ENCODE results near the gene UBE4B.

The UBE4B gene

DNA sequence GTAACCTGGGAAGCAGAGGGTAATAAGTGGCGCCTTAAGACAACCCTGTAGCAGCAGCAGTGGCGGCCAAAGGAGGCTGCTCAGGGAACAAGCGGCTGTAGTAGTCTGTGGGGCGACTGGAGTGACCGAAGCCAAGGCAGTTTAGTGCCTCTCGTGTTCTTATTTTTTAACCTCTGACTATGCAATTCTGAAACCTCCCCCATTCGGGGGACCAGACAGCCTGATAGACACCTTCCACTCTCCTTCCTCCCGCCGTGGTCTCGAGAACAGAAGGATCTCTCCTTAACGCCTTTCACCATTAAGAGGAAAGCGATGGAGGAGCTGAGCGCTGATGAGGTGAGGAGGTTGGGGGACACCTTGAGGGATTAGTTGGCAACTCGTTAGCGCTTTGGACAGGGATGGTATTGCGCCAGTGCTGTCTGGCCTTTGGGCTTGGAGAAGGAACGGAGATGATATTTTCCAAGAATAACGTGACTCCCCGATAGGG lies 644 bp downstream of the UBE4B start:
- DNase-seq (ENCODE audit: low read depth in 2 of 2) = no peak

DNA sequence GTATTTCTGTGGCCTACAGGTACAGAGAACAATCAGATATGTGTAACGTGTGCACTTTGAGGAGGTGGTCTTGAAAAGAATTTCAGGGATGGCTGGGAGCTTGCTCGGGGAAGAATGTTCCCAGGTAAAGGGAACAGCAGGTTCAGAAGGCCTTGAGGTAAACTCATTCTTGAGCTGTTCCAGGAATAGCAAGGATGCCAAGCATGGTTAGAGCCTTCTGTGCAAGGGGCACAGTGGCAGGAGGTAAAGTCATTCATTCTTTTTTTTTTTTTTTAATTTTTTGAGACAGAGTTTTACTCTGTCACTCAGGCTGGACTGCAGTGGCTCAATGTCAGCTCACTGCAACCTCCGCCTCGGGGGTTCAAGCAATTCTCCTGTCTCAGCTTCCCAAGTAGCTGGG lies 10.0 kb downstream of the UBE4B start:
- DNase-seq (ENCODE audit: low read depth in 2 of 2) = no peak

DNA sequence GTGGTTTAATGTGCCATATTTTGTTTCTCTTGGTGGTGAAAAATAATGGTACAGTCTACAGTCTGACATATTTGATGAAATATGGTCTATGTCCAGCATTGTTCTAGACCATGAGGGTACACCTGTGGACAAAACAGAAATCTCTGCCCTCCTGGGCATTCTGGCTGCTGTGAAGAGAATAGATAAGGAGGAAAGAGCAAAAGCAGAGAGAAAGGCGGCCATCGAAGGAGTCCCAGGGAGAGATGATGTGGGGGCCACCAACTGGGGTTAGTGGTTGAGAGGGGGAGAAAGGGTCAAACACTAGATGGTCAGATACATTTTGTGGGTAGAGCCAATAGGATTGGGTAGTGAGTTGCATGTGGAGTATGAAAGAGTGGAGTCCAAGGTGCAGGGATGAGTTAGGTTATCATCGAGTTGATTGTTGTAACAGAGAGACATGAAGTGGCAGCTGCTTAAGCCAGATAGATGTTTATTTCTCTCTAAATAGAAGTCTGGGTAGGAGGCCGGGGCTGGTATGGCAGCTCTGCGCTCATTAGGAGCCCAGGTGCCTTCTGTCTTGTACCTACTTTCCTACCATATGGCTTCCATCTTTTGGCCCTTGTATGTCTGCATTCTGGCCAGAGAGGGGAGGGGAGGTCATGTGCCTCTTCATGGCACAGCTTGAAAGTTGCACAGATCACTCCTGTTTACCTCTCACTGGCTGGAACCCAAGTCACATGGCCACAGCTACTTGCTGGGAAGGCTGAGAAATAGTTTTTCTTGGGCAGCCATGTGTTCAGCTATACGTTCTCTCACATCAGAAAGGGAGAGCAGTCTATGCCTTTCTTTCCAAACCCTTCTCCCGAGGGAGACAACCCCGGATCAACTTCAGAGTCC lies 13.0 kb downstream of the UBE4B start:
- DNase-seq (ENCODE audit: low read depth in 2 of 2) = no peak

DNA sequence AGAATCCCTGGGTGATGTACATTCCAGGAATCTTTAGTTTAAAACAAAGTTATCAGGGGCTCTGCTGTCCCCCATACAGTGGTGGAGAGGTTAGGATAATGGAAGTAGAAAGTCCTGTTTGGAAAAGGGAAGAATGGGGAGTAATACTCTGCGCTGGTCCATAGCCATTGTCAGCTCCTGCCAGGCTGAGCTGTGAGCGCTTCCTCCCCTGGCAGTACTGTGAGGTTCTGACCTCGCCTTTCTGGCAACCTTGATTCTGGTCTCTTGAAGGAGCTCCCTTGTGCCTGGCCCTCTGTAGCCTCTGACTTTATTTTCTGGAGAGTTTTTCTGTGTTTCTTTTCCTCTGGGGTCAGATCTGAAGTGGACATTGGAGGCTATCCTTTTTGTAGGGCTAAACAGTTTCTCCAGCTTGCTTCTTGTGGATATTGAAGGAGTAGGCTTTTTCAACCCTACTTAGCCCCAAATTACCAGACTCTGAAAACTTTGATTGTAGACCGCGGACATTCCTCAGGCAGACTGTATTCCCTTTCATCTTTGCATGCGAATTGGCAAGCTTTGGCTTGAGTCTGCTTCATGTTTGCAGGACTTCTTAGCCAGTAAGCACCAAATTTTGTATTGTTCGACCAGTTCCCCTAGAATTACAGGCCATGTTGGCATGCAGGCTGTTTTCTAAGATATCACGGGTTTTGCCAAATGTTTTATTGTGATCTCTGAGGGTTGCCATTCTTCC lies 13.8 kb downstream of the UBE4B start:
- no peak for DNase-seq (ENCODE audit: low read depth in 2 of 2)

DNA sequence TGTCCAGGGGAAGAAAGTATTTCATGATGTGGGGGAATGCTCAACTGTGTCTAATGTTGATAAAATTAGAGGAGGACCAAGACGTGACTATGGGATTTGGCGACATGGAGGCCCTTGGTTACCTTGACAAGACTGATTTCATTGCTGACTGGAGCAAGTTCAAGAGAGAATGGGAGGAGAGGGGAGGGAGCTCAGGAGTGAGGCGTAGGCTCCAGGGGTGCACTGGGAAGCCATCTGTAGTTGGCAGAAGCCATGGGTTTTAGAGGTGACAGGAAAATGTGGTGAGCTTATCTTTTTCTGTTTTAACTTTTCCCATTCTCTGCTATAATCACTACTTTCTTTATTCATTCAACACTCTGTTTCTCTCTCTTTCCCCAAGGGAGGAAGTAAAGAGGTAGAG lies 15.8 kb downstream of the UBE4B start:
- DNase-seq (ENCODE audit: low read depth in 2 of 2) = no peak

DNA sequence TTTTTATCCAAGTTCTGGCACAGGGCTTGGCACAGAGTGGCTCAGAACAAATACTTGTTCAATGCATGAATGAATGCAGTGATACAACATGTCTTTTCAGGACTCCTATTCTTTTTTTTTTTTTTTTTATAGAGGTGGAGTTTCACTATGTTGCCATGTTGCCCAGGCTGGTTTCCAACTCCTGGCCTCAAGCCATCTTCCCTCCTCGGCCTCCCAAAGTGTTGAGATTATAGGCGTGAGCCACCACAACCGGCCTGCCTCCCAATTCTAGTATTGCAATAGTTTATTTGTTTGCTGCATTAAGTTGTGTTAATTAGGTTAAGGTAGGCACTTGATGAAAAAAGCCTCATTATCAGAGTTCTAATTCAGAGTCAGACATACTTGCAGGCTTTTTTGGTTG lies 17.9 kb downstream of the UBE4B start:
- DNase-seq (ENCODE audit: low read depth in 2 of 2) = no peak

DNA sequence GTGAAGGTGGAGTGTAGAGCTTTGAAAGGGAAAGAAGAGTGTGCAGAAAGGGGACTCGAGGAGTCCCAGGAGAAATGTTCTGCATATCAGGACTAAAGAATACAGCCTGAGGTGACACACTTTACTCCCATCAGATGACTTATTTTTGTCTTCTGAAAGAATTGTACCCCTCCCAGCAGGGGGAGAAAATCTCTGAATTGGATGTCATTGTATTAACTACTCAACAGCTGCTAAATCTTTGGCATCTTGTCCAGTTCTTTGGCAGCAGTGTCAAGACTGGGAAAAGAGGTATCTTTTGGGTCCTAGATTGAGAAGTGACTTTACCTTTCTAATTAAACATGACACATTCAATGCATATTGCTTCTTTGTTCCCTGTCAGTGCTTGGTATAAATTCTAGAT lies 18.9 kb downstream of the UBE4B start:
- no peak for DNase-seq (ENCODE audit: low read depth in 2 of 2)

DNA sequence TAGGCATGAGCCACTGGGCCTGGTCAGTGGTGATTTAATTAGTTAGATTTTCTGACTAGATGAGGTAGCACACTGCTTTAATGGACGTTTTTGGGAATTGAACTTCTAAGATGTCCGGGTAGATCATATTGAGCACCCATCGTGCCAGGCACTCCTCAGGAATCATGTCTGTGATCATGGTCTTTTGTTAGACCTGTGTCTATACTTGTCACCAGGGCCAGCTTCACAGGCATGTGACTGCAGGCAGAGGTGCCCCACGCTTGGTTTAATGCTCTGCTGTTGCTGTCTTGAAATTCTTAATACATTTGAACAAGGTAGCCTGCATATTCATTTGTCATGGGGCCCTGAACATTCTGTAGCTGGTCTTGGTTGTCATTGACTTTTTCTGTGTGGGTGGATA lies 19.6 kb downstream of the UBE4B start:
- no peak for DNase-seq (ENCODE audit: low read depth in 2 of 2)

DNA sequence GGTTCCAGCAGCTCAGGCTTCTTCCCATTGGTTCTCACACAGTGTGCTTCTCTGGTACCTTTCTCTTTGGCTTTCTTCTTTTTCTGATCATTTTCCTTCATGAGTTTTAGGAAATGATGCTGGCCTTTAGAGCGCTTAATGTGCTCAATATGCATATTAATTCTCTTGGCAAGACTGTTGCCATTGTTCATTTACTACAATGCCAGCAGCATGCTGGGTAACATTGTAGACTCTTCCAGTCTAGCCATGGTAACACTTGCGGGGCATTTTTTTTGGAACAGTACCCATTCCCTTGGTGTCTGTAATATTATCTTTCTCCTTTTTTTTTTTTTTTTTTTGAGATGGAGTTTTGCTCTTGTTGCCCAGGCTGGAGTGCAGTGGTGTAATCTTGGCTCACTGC lies 21.7 kb downstream of the UBE4B start:
- DNase-seq (ENCODE audit: low read depth in 2 of 2) = no peak

DNA sequence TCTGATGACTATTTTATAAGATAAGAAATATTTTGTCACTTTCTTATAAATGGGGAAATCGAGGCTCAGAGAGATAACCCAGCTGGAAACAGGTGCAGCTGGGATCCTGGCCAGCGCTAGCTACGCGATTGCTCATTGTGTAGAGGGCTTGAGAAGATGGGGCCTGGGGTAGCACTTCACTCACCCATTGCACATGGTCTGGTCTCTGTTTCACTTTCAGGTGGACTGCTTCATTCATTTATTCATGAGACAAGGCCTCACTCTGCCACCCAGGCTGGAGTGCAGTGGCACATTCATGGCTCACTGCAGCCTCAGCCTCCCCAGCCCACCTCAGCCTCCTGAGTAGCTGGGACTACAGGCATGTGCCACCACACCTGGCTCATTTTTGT lies 23.8 kb downstream of the UBE4B start:
- no peak for DNase-seq (ENCODE audit: low read depth in 2 of 2)

DNA sequence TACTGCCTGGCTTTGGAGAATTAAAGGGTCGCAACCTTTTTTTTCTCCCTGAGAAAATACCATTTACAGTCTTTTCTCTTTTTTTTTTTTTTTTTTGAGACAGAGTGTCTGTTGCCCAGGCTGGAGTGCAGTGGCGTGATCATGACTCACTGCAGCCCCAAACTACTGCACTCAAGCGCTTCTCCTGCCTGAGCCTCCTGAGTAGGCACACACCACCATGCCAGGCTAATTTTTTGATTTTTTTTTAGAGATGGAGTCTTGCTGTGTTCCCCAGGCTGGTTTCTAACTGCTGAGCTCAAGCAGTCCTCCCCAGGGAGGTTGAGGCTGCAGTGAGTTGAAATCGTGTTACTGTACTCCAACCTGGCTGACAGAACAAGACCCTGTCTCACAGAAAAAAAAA lies 24.6 kb downstream of the UBE4B start:
- DNase-seq (ENCODE audit: low read depth in 2 of 2) = no peak

DNA sequence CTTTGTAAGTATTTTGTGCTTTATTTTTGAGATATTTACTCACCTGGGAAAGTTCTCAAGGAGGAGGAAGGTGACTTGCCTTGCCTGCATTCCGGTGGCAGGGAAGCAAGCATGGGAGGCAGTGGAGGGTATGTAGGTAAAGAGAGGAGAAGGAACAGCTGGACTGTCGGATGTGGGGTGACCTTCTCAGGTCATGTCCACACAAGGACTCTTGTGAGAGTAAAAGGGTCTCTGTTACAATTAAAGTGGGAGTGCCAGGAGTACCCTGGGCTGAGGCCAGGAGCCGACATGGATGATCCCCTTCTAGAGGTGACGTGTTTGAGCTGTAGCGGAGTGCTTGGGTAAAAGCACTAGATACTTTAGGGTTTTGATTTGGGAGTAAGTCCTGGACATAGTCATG lies 25.0 kb downstream of the UBE4B start:
- DNase-seq (ENCODE audit: low read depth in 2 of 2) = no peak

DNA sequence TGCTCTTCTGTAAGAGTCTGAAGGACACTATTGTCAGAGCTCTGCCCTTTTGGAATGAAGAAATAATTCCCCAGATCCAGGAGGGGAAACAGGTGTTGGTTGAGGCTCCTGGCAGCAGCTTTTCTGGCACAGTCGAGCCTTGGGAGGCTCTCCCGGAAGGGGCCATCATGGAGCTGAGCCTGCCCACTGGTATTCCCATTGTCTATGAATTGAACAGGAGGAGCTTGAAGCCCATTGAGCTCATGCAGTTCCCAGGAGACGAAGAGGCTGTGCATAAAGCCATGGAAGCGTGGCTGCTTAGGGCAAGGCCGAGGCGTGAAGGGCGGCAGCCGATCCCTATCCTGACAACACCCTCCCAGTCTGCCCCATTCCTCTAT lies 26.6 kb downstream of the UBE4B start:
- DNase-seq (ENCODE audit: low read depth in 2 of 2) = no peak

DNA sequence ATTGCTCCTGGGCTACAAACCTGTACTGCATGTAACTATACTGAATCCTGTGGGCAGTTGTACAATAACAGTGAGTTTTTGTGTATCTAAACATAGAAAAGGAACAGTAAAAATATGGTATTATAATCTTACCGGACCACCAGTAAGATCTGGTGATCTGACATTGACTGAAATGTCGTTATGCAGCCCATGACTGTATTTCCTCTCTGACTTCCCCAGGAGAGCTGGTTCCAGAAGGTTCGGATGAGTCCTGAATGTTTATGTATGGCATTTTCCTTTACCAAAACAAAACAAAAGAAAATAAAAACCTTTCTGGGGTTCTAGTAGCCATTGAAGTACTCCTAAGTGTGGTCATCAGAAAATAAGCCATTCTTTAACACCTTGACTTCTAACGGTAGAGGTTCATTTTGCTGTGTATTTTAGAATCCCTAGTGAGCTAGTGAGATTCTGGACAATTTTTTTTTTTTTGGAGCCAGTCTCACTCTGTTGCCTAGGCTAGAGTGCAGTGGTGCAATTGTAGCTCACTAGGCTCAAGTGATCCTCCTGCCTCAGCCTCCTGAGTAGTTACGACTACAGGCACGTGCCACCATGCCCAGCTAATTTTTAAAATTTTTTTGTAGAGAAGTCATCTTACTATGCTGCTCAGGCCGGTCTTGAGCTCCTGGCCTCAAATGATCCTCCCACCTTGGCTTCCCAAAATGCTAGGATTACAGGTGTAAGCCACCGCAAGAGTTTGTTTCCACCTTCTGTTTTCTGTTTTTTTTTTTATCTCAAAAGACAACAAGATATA lies 27.7 kb downstream of the UBE4B start:
- DNase-seq (ENCODE audit: low read depth in 2 of 2) = no peak

DNA sequence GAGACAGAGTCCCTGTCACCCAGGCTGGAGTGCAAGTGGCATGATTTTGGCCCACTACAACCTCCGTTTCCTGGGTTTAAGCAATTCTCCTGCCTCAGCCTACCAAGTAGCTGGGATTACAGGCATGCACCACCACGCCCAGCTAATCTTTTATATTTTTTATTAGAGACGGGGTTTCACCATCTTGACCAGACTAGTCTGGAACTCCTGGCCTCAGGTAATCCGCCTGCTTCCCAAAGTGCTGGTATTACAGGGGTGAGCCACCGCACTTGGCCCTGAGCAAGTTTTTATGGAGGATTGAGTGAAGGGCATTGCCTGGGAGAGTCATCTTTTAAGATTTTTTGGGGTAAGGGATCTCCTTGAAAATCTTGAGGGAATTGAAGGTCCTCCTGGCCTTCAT lies 28.5 kb downstream of the UBE4B start:
- DNase-seq (ENCODE audit: low read depth in 2 of 2) = no peak

DNA sequence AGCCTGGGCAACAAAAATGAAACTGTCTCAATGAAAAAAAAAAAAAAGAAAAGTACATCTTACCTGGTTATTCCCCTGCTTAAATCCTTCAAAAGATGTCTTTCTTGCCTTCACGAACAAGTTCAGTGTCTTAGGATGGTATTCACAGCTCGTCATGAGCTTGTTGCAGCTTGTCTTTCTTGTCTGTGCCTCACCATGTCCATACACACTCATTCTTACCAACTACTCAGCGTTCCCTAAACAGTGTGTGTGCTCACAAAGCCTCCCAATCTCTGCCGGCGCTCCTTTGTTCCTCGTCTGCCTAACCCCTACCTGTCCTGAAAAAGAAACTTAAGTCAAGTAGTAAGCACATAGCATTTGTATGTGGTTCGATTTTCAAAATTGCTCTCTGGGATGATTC lies 31.1 kb downstream of the UBE4B start:
- no peak for DNase-seq (ENCODE audit: low read depth in 2 of 2)

DNA sequence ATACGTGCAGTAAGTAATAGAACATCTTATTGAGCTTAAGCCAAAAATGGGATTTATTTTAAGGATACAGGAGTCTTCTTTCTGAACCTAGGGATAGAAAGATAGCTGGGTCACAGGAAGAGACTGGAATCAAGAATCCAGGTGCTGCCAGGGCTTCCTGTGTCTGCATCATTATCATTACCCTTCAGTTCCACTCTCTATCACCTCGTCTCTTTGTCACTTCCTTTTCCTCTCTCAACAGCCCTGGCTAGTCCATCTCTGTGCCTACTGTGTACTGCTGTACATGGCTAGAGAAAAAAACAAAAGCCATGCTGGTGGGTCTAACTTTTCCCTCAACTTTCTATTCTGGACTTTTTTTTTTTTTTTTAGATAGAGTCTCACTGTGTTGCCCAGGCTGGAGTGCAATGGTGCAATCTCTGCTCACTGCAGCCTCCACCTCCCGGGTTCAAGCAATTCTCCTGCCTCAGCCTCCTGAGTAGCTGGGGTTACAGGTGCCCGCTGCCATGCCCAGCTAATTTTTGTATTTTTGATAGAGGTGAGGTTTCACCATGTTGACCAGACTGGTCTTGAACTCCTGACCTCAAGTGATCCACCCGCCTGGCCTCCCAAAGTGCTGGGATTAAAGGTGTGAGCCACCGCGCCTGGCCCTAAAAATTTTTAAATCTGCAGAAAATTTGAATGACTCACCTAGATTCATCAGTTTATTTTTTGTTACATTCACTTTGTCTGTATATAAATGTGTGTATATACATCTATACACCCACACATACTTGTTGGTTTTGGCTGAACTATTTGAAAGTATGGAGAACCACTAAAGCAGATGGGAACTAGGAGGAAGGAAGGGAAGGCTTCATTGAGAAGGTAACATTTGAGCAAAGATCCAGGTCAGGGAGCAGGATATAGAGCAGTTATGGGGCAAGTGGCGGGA lies 31.9 kb downstream of the UBE4B start:
- DNase-seq (ENCODE audit: low read depth in 2 of 2) = no peak

DNA sequence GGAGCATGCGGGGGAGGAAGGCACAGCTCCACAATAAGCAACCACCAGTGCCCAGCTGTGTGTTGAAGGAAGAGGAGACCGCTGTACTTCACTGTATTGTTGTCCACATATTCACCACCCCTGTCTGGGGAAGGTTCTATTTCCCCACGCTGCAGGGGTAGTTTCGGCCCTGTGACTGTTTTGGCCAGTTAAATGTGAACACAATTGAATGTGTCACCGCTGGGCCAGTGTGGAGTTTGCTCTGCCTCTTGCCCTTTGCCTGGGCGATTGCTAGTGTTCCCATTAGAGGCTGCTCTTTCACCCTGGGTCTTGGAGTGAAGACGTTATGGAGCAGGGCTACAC lies 32.6 kb downstream of the UBE4B start:
- no peak for DNase-seq (ENCODE audit: low read depth in 2 of 2)

DNA sequence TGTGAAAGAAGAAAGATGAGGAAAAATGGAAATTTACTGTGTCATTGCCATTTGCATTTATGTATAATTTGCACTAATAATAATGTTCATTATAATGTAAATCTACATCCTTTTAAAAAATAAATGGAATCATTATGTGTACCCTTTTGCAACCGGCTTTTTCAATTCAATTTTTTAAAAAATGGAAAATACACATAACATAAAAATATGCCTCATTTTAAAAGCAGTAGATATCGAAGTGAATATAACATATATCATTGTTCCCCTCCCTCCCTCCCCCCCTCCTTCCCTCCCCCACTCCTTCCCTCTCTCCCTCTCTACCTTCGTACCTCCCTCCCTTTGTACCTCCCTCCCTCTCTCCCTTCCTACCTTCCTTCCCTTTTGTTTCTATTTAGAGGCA lies 33.0 kb downstream of the UBE4B start:
- no peak for DNase-seq (ENCODE audit: low read depth in 2 of 2)

DNA sequence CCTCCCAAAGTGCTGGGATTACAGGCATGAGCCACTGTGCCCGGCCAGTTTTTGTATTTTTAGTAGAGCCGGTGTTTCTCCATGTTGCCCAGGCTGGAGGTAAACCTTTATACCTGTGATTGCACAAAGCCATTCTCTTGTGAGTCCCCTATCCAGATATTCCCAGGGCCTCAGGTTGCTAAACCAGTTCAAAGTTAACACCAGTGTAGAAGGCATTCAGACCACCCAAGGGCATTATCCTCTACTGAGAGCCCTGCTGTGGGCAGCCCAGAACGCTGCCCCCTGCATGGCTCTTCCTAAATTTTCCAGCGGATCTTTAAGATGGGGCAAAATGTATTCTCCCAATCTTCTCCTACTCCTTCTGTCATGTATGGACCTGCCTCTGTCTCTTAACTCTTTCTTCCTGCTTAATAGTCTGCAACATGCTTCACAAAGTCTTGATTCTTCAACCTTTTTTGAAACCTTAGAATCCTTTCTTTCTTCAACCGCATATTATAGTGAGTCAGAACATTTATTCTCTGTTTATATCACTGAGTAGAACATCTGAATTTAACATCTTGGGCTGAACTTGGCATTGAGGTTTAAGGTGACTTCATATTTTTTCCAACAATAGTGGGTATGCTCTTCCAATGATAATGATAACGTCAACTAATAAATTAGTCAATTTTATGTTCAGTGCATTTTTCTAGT lies 36.0 kb downstream of the UBE4B start:
- no peak for DNase-seq (ENCODE audit: low read depth in 2 of 2)

DNA sequence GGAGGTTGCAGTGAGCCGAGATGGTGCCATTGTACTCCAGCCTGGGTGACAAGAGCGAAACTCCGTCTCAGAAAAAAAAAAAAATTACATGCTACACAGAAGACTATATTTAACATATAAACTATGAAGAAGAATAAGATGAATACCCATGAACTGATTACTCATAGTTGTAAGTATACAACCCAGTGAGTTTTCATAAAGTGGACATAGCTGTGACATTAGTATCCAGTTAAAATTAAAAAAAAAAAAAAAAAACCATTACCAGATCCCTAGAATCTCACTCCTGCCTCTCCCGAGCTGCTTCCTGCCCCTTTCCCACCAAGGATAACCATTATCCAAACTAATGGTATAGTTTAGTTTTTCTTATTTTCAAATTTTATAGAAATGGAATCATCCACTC lies 37.4 kb downstream of the UBE4B start:
- DNase-seq (ENCODE audit: low read depth in 2 of 2) = no peak

Measured in activated CD8-positive, alpha-beta memory T cell treated with anti-CD3 and anti-CD28 coated beads for 4 hours (primary cell).